Measurements from ENCODE around the gene CRYZL1. TPM values are rescaled to one million over a fixed set of nuclear protein-coding genes. Genes with fewer than 3 reads are reported as not detected.

CRYZL1 gene
- total RNA-seq, 1 experiment from 2014 or later = 29.0 TPM

DNA sequence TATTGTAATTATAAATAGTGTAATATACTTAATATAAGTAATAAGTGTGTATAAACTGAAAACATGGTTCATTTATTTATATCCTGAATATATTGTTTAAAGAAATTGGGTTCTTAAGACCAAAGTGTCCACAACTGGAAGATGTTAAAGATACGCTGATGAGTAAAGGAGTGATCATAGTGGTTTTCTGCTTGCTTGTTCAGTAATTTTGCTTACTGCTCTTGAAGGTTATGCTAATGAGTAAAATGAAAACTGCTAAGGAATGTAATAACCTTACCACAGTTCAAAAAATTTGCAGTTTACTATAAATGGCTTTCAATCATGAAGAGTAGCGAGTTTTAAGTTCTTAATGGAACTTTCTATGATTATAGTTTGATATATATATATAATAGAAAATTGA, 75.0 kb downstream of the CRYZL1 start:
- no peak for DNase-seq (ENCODE audit: extremely low read depth, low read depth)

DNA sequence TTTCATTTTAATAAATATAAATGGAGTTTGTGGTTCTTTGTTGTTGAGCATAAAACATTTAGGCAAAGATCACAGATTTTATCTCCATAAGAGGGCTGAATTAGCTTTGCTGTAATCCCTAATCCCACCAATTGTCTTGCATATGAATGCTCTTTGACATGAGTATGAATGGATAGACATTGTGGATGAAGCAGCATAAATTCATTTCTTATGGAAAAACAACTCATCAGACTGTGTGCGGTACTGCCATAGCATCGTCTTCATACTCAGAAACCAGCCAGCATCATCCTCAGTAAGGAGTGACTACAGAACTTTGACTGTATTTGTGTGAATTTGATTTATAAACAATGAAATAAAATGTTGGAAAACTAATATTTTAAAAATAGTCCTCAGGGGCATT, 79.2 kb downstream of the CRYZL1 start:
- DNase-seq (ENCODE audit: extremely low read depth, low read depth) = no peak

DNA sequence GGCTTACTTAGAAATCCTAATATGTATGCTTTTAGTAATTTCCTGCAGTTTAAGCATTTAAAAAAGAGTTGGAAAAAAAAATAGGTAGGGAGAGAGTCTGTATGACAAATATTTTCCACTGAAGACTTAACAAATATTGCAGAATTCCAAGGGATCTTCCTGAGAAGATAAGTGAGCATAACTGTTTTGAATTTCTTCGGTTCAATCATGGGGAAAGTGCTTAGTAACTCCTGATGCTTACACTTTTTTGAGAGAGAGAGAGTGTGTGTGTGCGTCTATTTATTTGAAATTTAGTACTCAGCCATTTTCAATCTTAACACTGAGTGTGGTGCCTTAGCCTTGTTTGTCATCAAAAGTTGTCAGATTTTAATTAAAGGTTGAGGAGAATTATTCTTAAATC, 80.2 kb downstream of the CRYZL1 start:
- no peak for DNase-seq (ENCODE audit: extremely low read depth, low read depth)

DNA sequence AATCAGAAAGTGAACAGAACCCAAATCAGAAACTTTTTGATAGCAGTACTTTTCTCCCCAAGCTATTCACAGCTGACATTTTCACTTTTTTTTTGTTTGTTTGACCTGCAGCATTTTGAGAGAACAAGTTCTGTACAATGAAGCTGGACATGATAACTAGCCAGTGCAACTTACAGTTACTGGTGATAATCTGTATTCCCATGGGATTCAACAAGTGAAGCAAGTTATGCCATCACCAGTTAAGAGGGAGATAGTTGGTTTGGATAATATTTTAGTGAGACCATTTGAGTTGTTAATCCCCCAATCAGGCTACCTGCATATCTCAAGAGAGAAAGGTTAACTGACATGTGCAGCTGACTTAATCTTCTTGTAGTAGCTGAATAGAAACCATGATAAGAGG, 80.6 kb downstream of the CRYZL1 start:
- no peak for DNase-seq (ENCODE audit: extremely low read depth, low read depth)

DNA sequence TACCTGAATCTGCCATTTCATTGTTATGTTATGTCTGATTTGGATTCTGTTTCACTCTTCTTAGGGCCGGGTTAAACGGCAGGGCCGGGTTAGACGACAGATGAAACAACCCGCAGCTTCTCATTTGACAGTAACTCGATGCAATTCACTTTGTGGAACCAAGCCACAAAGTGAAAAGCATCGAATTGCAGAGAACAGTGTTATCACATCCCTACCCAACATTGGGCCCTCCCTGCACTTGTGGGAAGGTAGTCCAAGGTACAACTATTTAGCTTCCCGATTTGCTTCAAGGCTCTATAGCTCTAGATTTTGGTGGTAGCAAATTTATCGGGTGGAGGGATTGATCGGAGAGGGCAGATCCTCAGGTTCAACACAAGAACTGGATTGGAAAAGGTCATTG, 81.7 kb downstream of the CRYZL1 start:
- DNase-seq (ENCODE audit: extremely low read depth, low read depth) = no peak

DNA sequence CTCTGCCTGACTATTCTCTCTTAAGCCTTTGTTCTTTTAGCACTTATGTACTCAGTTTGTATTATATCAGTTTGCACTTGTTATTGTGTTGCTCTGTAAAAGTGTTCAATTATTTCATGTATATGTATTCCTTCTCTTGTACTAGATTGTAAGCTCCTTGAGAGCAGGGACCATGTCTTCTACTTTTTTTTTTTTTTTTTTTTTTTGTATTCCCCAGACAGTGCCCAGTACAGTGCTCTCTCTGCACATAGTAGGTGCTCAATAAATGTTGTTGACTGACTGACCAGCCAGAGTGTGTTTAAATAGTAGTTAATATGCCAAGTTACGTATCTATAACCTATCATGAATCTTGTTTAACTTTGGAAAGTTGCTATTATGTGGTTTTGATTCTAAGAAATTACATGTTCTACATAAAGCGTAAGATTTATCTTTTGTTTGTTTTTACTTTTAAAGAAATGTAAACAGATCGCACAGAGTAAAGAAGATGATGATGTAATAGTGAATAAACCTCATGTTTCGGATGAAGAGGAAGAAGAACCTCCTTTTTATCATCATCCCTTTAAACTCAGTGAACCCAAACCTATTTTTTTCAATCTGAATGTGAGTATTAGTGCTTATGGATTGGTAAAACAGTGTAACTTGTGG, 82.6 kb downstream of the CRYZL1 start:
- no peak for DNase-seq (ENCODE audit: extremely low read depth, low read depth)

DNA sequence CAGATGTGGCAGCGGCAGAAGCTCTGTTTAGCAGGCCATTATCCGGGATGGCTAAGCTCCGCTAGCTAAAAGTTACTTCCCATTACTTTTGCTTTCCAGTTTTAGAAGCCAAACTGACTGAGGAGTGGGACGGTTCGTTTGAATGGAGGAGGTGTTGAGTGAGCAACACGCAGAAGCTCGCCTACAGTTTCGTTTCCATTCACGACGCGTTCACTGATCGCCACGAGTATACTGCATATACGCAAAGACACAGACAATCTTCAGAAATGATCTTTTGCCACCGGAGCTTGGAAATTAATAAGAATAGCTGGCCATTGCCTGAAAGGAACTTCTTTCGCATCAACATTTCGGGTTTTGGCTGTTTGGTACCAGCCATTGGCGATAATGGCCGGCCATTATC, 84.1 kb downstream of the CRYZL1 start:
- DNase-seq (ENCODE audit: extremely low read depth, low read depth) = no peak

DNA sequence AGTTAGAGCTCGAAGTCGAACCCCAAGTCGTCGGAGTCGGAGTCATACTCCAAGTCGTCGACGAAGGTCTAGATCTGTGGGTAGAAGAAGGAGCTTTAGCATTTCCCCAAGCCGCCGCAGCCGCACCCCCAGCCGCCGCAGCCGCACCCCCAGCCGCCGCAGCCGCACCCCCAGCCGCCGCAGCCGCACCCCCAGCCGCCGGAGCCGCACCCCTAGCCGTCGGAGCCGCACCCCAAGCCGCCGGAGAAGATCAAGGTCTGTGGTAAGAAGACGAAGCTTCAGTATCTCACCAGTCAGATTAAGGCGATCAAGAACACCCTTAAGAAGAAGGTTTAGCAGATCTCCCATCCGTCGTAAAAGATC, 86.6 kb downstream of the CRYZL1 start:
- DNase-seq (ENCODE audit: extremely low read depth, low read depth) = no peak

DNA sequence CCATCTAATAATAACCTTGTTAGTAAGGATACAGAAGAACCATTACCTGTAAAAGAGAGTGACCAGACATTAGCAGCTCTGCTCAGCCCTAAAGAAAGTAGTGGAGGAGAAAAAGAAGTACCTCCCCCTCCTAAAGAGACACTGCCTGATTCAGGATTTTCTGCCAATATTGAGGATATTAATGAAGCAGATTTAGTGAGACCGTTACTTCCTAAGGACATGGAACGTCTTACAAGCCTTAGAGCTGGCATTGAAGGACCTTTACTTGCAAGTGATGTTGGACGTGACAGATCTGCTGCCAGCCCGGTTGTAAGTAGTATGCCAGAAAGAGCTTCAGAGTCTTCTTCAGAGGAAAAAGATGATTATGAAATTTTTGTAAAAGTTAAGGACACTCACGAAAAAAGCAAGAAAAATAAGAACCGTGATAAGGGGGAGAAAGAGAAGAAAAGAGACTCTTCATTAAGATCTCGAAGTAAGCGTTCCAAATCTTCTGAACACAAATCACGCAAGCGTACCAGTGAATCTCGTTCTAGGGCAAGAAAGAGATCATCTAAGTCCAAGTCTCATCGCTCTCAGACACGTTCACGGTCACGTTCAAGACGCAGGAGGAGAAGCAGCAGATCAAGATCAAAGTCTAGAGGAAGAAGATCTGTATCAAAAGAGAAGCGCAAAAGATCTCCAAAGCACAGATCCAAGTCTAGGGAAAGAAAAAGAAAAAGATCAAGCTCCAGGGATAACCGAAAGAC, 87.1 kb downstream of the CRYZL1 start:
- DNase-seq (ENCODE audit: extremely low read depth, low read depth) = no peak

DNA sequence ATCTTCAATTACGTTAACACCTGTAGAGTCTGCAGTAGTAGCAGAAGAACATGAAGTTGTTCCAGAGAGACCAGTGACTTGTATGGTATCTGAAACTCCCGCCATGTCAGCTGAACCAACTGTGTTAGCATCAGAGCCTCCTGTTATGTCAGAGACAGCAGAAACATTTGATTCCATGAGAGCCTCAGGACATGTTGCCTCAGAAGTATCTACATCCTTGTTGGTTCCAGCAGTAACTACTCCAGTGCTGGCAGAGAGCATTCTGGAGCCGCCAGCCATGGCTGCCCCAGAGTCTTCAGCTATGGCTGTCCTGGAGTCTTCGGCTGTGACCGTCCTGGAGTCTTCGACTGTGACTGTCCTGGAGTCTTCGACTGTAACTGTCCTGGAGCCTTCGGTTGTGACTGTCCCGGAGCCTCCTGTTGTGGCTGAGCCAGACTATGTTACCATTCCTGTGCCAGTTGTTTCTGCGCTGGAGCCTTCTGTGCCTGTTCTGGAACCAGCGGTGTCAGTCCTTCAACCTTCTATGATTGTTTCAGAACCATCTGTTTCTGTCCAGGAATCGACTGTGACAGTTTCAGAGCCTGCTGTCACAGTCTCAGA, 88.4 kb downstream of the CRYZL1 start:
- no peak for DNase-seq (ENCODE audit: extremely low read depth, low read depth)

DNA sequence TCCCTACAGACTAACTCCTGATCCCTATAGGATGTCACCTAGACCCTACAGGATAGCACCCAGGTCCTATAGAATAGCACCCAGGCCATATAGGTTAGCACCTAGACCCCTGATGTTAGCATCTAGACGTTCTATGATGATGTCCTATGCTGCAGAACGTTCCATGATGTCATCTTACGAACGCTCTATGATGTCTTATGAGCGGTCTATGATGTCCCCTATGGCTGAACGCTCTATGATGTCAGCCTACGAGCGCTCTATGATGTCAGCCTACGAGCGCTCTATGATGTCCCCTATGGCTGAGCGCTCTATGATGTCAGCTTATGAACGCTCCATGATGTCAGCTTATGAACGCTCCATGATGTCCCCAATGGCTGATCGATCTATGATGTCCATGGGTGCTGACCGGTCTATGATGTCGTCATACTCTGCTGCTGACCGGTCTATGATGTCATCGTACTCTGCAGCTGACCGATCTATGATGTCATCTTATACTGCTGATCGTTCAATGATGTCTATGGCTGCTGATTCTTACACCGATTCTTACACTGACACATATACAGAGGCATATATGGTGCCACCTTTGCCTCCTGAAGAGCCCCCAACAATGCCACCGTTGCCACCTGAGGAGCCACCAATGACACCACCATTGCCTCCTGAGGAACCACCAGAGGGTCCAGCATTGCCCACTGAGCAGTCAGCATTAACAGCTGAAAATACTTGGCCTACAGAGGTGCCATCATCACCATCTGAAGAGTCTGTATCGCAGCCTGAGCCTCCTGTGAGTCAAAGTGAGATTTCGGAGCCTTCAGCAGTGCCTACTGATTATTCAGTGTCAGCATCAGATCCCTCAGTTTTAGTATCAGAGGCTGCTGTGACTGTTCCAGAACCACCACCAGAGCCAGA, 89.2 kb downstream of the CRYZL1 start:
- DNase-seq (ENCODE audit: extremely low read depth, low read depth) = no peak

DNA sequence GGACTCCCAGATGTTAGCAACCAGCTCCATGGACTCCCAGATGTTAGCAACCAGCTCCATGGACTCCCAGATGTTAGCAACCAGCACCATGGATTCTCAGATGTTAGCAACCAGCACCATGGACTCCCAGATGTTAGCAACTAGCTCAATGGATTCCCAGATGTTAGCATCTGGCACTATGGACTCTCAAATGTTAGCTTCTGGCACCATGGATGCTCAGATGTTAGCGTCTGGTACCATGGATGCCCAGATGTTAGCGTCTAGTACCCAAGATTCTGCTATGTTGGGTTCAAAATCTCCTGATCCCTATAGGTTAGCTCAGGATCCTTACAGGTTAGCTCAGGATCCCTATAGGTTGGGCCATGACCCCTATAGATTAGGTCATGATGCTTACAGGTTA, 89.9 kb downstream of the CRYZL1 start:
- no peak for DNase-seq (ENCODE audit: extremely low read depth, low read depth)

DNA sequence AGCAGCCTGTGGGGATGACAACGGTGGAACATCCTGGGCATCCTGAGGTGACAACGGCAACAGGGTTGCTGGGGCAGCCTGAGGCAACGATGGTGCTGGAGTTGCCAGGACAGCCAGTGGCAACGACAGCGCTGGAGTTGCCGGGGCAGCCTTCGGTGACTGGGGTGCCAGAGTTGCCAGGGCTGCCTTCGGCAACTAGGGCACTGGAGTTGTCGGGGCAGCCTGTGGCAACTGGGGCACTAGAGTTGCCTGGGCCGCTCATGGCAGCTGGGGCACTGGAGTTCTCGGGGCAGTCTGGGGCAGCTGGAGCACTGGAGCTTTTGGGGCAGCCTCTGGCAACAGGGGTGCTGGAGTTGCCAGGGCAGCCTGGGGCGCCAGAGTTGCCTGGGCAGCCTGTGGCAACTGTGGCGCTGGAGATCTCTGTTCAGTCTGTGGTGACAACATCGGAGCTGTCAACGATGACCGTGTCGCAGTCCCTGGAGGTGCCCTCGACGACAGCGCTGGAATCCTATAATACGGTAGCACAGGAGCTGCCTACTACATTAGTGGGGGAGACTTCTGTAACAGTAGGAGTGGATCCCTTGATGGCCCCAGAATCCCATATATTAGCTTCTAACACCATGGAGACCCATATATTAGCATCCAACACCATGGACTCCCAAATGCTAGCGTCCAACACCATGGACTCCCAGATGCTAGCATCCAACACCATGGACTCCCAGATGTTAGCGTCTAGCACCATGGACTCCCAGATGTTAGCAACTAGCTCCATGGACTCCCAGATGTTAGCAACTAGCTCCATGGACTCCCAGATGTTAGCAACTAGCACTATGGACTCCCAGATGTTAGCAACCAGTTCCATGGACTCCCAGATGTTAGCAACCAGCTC, 90.5 kb downstream of the CRYZL1 start:
- no peak for DNase-seq (ENCODE audit: extremely low read depth, low read depth)

DNA sequence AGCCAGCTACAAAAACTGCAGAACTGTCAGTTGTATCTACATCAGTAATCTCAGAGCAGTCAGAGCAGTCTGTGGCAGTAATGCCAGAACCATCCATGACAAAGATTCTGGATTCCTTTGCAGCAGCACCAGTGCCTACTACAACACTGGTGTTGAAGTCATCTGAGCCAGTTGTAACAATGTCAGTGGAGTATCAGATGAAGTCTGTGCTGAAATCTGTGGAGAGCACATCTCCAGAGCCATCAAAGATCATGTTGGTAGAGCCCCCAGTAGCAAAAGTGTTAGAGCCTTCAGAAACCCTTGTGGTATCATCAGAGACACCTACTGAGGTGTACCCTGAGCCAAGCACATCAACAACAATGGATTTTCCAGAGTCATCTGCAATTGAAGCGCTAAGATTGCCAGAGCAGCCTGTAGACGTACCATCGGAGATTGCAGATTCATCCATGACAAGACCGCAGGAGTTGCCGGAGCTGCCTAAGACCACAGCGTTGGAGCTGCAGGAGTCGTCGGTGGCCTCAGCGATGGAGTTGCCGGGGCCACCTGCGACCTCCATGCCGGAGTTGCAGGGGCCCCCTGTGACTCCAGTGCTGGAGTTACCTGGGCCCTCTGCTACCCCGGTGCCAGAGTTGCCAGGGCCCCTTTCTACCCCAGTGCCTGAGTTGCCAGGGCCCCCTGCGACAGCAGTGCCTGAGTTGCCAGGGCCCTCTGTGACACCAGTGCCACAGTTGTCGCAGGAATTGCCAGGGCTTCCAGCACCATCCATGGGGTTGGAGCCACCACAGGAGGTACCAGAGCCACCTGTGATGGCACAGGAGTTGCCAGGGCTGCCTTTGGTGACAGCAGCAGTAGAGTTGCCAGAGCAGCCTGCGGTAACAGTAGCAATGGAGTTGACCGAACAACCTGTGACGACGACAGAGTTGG, 91.4 kb downstream of the CRYZL1 start:
- no peak for DNase-seq (ENCODE audit: extremely low read depth, low read depth)

DNA sequence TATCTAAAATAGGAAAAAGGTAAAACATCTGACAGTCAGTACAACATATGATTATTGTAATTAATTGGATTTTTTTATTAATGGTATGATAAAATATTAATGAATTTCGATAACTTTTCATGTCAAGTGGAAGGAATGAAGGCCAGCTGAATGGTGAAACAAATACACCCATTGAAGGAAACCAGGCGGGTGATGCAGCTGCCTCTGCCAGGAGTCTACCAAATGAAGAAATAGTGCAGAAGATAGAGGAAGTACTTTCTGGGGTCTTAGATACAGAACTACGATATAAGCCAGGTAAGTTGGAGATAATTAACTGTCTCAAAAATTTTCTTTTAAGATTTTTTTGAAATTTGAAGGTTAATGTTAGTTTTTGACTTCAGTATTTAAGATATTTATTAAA, 95.5 kb downstream of the CRYZL1 start:
- no peak for DNase-seq (ENCODE audit: extremely low read depth, low read depth)

DNA sequence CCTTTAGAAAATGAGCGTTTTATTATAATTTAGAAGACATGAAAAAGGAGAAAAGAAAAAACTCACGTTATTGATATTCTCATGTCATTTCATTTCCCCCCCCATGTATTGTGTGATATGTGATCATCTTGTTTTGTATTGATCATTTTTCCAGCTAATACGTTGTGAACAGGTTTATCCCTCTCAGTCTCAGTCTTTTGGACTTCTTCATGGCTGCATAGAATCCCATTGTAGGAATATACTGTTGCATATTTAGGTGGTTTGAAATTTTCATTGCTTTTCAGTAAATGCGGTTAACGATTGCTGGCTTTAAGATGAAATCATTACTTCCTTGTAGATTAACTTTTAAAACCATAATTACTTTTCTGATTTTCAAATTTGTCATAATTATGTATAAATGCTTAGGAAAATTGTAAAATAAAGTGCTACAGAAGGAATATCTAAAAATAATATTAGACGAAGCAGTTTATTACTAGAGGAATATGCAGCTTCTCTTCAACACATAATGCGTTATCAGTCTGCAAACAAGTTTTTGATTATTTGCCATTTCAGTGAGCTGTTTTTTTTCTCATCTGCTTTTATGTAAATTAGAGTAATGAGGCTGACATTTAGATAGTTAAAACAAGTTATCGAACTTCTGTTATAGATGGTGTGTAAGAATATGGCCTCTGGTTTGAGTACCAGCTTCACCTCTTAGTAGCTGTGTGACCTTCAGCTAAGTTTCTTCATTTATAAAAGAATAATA, 96.9 kb downstream of the CRYZL1 start:
- no peak for DNase-seq (ENCODE audit: extremely low read depth, low read depth)

DNA sequence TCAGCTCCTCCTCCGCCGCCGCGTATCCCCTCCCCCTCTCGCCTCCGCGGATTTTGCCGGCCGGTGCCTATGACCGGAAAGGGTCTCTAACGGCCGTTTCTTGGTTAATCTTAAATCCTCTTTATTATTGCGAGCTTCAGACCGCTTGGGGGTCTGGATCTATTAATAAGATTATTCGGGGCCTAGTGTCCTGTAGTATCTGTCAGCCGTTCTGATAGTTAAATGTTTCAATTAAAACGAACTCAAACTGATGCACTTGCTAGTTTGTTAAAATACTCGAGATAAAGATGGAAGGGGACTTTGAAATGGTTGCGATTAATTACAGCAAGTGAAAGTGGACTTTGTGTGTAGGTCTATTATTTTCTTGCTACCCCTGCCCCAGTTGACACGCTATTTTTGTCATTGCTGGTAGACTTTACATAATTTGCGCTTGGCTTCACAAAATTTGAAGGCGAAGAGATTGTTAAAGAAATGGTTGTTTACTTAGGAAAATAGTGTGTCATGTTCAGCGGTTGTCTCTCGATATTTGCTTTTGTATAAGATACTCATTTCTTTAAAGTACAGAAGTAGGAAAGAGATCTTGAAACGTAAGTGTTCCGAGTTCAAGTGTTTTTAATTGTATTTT, 97.9 kb downstream of the CRYZL1 start:
- no peak for DNase-seq (ENCODE audit: extremely low read depth, low read depth)
